Breast epithelium (tissue), 4 donors: ENCODE measurements around the gene HMGB1. TPM values are rescaled to one million over a fixed set of nuclear protein-coding genes. Genes with fewer than 3 reads are reported as not detected.
"Not testable (repeated sequence)": the region's sequence is repeated elsewhere in the genome, so short reads cannot be mapped to it uniquely, and the experiment has no call there.

ENCODE experiments used
- DNase-seq, 2 donors: peaks; one replicate each; pipeline ENCODE4 v3.0.0-alpha.2; 2019; ENCODE audit warnings: low spot score in 2 of 2
- H3K27ac ChIP-seq, 2 donors: fragments of 200-600 bp; sonication (generic) in 1 of 2; one replicate each; pipeline ENCODE4 v1.5.1; 2016 to 2019; ENCODE audit warnings: mild to moderate bottlenecking in 1 of 2
- H3K27me3 ChIP-seq, 2 donors: fragments of 200-600 bp; sonication (generic) in 1 of 2; one replicate each; pipeline versions ENCODE4 v1.5.1 to v1.6.0; 2017 to 2019; ENCODE audit warnings: control low read depth in 1 of 2, mild to moderate bottlenecking in 1 of 2
- H3K36me3 ChIP-seq: fragments of 200-600 bp; one replicate; pipeline ENCODE4 v1.5.1; 2019
- H3K4me1 ChIP-seq, 2 donors: fragments of 200-600 bp; sonication (generic); one replicate each; pipeline ENCODE4 v1.5.1; 2016 to 2019; ENCODE audit warnings: control low read depth in 1 of 2
- H3K4me3 ChIP-seq, 3 donors: fragments of 200-600 bp; sonication (generic); 1 replicate in 2 of 3; 2 replicates in 1 of 3; pipeline ENCODE4 v1.5.1; 2016 to 2019; ENCODE audit warnings: mild to moderate bottlenecking in 3 of 3, moderate library complexity in 2 of 3
- H3K9me3 ChIP-seq, 2 donors: fragments of 200-600 bp; sonication (generic) in 1 of 2; one replicate each; pipeline ENCODE4 v1.5.1; 2016 to 2019; ENCODE audit warnings: control low read depth in 1 of 2
- POLR2A ChIP-seq: fragments of 450-650 bp; IDR thresholded peaks from one replicate; pipeline ENCODE4 v1.6.1; 2016; ENCODE audit warnings: antibody characterized with exemption, mild to moderate bottlenecking, moderate library complexity
- POLR2AphosphoS5 ChIP-seq, 3 donors: sonication (generic); formaldehyde crosslinking; IDR thresholded peaks; one replicate each; pipeline ENCODE4 v1.6.1; 2017; ENCODE audit warnings: antibody characterized with exemption in 3 of 3
- intact Hi-C: fragments of 100-400 bp; cut with DNase I; formaldehyde crosslinking; loops from one replicate; pipeline ENCODE4 v1.15.1; 2023; ENCODE audit warnings: low total_unique reads
- total RNA-seq, 3 donors: library from RNA; depleted of rRNA; stranded (reverse); fragments of >200 nt; gene quantifications; one replicate each; pipeline ENCODE4 v1.1.0, GENCODE V29; 2016
- TF ChIP-seq, protein P1 (sequence below), 3 donors: fragments of 450-650 bp; IDR thresholded peaks; one replicate each; pipeline ENCODE4 v1.5.1; 2016 to 2017; ENCODE audit warnings: antibody characterized with exemption in 3 of 3, mild to moderate bottlenecking in 3 of 3, moderate library complexity in 3 of 3

HMGB1 gene
- total RNA-seq, 3 donors from 2014 or later, result 185 to 269 (median 262) TPM

- peak overlapping the region in 1 of 2 donors; percentile 16 for H3K27ac ChIP-seq
- H3K9me3 ChIP-seq, H3K4me1 ChIP-seq, H3K4me3 ChIP-seq, DNase-seq, H3K27me3 ChIP-seq, H3K36me3 ChIP-seq: not testable (repeated sequence)
- intact Hi-C loops, result loop anchor here (10.0 kb wide), 2 partner anchors 153 to 327 kb away; partner anchors contain the start of gene USPL1
- TF ChIP-seq, protein P1, sequence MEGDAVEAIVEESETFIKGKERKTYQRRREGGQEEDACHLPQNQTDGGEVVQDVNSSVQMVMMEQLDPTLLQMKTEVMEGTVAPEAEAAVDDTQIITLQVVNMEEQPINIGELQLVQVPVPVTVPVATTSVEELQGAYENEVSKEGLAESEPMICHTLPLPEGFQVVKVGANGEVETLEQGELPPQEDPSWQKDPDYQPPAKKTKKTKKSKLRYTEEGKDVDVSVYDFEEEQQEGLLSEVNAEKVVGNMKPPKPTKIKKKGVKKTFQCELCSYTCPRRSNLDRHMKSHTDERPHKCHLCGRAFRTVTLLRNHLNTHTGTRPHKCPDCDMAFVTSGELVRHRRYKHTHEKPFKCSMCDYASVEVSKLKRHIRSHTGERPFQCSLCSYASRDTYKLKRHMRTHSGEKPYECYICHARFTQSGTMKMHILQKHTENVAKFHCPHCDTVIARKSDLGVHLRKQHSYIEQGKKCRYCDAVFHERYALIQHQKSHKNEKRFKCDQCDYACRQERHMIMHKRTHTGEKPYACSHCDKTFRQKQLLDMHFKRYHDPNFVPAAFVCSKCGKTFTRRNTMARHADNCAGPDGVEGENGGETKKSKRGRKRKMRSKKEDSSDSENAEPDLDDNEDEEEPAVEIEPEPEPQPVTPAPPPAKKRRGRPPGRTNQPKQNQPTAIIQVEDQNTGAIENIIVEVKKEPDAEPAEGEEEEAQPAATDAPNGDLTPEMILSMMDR (IDR thresholded peaks at IDR 0.05), result peak in 2 of 3 donors; percentile 49 to 50
Measured at GRCh38 chr13:30461279-30462066, 4.3 kb downstream of the HMGB1 start.

DNA sequence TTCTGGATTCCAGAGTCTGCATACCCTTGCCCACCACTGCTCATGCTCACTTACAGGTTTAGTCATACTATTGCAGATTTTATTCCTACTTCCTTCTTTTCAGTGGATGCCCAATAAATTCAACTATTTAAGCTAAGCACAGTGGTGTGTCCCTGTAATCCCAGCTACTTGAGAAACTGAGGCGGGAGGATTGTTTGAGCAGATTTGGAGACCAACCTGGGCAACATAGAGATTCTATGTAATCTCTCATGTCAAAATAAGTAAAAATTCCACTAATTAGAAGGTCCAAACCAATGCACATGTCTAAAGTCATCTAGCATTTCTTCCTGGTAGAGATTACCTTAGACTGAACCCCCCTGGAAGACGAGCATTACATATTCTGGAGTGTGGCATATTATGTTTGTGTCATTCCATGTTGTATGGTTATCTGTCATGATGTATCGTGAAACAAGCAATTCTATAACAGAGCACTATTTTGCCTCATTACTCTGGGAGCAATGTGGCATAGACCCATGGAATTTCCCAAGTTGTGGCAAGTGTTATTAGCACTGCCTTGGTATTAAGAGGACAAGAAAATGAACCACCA is 8.3 kb downstream of the HMGB1 start:
- TF ChIP-seq POLR2A (no peak), POLR2AphosphoS5 (IDR thresholded peaks at IDR 0.05) (no peak)
- TF ChIP-seq, protein P1 (IDR thresholded peaks at IDR 0.05), result no peak
- intact Hi-C loops, result no loop called here
- no peak overlapping the region for H3K27ac ChIP-seq

GRCh38 chr13:30456290-30456689 is 9.4 kb downstream of the HMGB1 start:
- H3K27ac ChIP-seq, result no peak overlapping the region
- H3K4me3 ChIP-seq, result no peak overlapping the region
- no peaks in the 10 kb centered on the region for H3K4me1 ChIP-seq
- TF ChIP-seq POLR2AphosphoS5 (IDR thresholded peaks at IDR 0.05) (no peak), POLR2A (no peak)
- TF ChIP-seq, protein P1 (IDR thresholded peaks at IDR 0.05), result no peak
- no peaks in the 10 kb centered on the region for H3K36me3 ChIP-seq
- H3K27me3 ChIP-seq, result no peaks in the 10 kb centered on the region
- intact Hi-C loops, result no loop called here
- no peak for DNase-seq
- no peaks in the 10 kb centered on the region for H3K9me3 ChIP-seq

More for the DNA sequence above, 8.3 kb downstream of the HMGB1 start:
- Histone ChIP-seq H3K4me3 (no peak overlapping the region), H3K4me1 (peaks cover 0 to under 1% of the 10 kb centered on the region in 2 donors), H3K9me3 (no peaks in the 10 kb centered on the region), H3K27me3 (no peaks in the 10 kb centered on the region), H3K36me3 (no peaks in the 10 kb centered on the region)
- no peak for DNase-seq

DNA sequence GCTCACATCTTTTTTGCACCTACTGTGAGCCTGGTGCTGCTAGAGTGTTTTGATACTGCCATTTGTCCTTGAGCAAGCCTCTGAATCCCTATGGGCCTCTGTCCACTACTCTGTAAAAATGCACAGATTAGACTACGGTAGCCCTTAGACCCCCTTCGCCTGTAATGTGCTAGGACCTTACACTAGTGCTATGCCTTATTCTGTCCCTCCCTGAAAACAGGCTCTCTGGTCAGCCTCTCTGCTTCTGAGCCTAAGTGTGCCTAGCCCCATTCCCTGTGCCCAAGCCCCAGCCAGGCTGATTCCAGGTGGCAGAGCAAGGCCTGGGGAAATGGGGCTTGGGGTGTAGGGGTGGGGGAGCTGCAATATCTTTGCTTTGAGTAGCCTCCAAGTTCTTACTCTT is 10.7 kb downstream of the HMGB1 start:
- TF ChIP-seq POLR2AphosphoS5 (IDR thresholded peaks at IDR 0.05) (no peak), POLR2A (no peak)
- TF ChIP-seq, protein P1 (IDR thresholded peaks at IDR 0.05), result no peak
- intact Hi-C loops, result no loop called here
- no peaks in the 10 kb centered on the region for H3K9me3 ChIP-seq
- no peak overlapping the region for H3K27ac ChIP-seq
- H3K4me1 ChIP-seq, result no peaks in the 10 kb centered on the region
- no peaks in the 10 kb centered on the region for H3K36me3 ChIP-seq
- no peak for DNase-seq
- no peak overlapping the region for H3K4me3 ChIP-seq
- H3K27me3 ChIP-seq, result no peaks in the 10 kb centered on the region

DNA sequence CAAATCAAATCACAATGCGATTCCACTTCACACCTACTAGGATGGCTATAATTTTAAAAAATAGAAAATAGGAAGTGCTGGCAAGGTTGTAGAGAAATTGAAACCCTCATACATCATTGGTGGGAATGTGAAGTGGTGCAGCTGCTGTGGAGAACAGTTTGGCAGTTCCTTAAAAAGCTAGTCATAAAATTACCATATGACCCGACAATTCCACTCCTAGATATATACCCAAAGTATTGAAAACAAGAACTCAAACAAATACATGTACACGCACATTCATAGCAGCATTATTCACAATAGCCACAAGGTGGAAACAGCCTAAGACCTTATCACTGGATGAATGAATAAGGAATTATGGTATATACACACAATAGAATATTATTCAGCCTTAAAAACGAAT is 12.0 kb downstream of the HMGB1 start:
- DNase-seq, result no peak
- H3K4me3 ChIP-seq, result no peak overlapping the region
- intact Hi-C loops, result no loop called here
- H3K4me1 ChIP-seq, result no peaks in the 10 kb centered on the region
- H3K27ac ChIP-seq, result no peak overlapping the region
- H3K27me3 ChIP-seq, result no peaks in the 10 kb centered on the region
- no peaks in the 10 kb centered on the region for H3K9me3 ChIP-seq
- no peak for TF ChIP-seq POLR2AphosphoS5 (IDR thresholded peaks at IDR 0.05)
- no peak for TF ChIP-seq POLR2A
- TF ChIP-seq, protein P1 (IDR thresholded peaks at IDR 0.05), result no peak
- no peaks in the 10 kb centered on the region for H3K36me3 ChIP-seq

DNA sequence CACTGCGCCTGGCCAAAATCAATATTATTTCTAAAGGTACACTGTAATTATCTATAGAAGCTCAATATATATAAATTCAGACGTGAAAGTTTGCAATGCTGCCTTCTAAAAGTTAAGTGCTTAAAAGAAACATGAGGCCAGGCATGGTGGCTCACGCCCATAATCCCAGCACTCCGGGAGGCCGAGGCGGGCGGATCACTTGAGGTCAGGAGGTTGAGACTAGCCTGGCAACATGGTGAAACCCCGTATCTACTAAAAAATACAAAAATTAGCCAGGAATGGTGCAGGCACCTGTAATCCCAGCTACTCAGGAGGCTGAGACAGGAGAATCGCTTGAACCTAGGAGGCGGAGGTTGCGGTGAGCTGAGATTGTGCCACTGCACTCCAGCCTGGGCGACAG is 14.3 kb downstream of the HMGB1 start:
- H3K27ac ChIP-seq, H3K9me3 ChIP-seq, H3K27me3 ChIP-seq, H3K4me3 ChIP-seq, DNase-seq, H3K36me3 ChIP-seq, intact Hi-C loops, H3K4me1 ChIP-seq: not testable (repeated sequence)
